IMR-90 (cell line): ENCODE measurements around the gene CD6. TPM values are rescaled to one million over a fixed set of nuclear protein-coding genes. Genes with fewer than 3 reads are reported as not detected.

Source experiments
- ATAC-seq: fragments of 200-7000 bp; cut with Tn5 transposase; 2 replicates; pipeline ENCODE4 v1.9.1; 2020; ENCODE audit warnings: low read depth, mild to moderate bottlenecking, moderate library complexity
- BruUV-seq: library from RNA; stranded (reverse); fragments of 400-500 nt; replicated peaks from 2 replicates; lab custom pipeline; 2021; lab: Mats Ljungman, UMichigan
- CTCF ChIA-PET: fragments of 300-600 bp; formaldehyde crosslinking; extraction: SDS; loops from one replicate; lab custom pipeline; 2021; ENCODE audit warnings: antibody characterized with exemption; lab: Yijun Ruan, JAX
- POLR2A ChIA-PET: fragments of 300-600 bp; sonication (Branson Sonifier 250); formaldehyde crosslinking; loops from one replicate; lab custom pipeline; 2022; ENCODE audit warnings: antibody characterized with exemption; ENCODE audit not compliant: unreplicated experiment; lab: Charles Lee
- DNase-seq: peaks from one replicate; pipeline ENCODE4 v3.0.0; 2013
- H2AFZ ChIP-seq: replicated peaks from 2 replicates; pipeline ENCODE3; 2013; ENCODE audit warnings: low read length, mild to moderate bottlenecking; ENCODE audit not compliant: poor library complexity
- H2AK5ac ChIP-seq: 2 replicates; pipeline ENCODE4 v1.6.1; 2013; ENCODE audit warnings: low read depth, low read length, inconsistent platforms
- H2AK9ac ChIP-seq: replicated peaks from 2 replicates; pipeline ENCODE3; 2013; ENCODE audit warnings: mild to moderate bottlenecking, low read depth, low read length, moderate library complexity; ENCODE audit not compliant: poor library complexity
- H2BK120ac ChIP-seq: 2 replicates; pipeline ENCODE4 v1.6.1; 2013; ENCODE audit warnings: low read depth, low read length, inconsistent platforms
- H2BK15ac ChIP-seq: 3 replicates; pipeline ENCODE4 v1.6.1; 2013; ENCODE audit warnings: low read depth, low read length, inconsistent platforms
- H2BK20ac ChIP-seq: 2 replicates; pipeline ENCODE4 v1.6.1; 2013; ENCODE audit warnings: low read depth, mild to moderate bottlenecking, inconsistent platforms, low read length, moderate library complexity
- H2BK5ac ChIP-seq: 2 replicates; pipeline ENCODE4 v1.6.1; 2013; ENCODE audit warnings: mild to moderate bottlenecking, low read depth, low read length, inconsistent platforms; ENCODE audit not compliant: poor library complexity, severe bottlenecking
- H3K14ac ChIP-seq: replicated peaks from 2 replicates; pipeline ENCODE4 v1.6.1; 2013; ENCODE audit warnings: low read depth, low read length, inconsistent platforms
- H3K18ac ChIP-seq: 2 replicates; pipeline ENCODE4 v1.6.1; 2013; ENCODE audit warnings: low read depth, low read length, control low read depth
- H3K23ac ChIP-seq: 2 replicates; pipeline ENCODE4 v1.6.1; 2013; ENCODE audit warnings: low read depth, low read length, inconsistent platforms
- H3K27ac ChIP-seq: 2 replicates; pipeline ENCODE4 v1.5.1; 2013; ENCODE audit warnings: mild to moderate bottlenecking, control low read depth, low read length; ENCODE audit not compliant: insufficient read depth
- H3K27me3 ChIP-seq: 2 replicates; pipeline ENCODE4 v1.6.1; 2013; ENCODE audit warnings: low read length; ENCODE audit not compliant: control insufficient read depth, insufficient read depth
- H3K36me3 ChIP-seq: 2 replicates; pipeline ENCODE4 v1.6.1; 2013; ENCODE audit warnings: low read length, mixed read lengths; ENCODE audit not compliant: control insufficient read depth, insufficient read depth
- H3K4ac ChIP-seq: 2 replicates; pipeline ENCODE4 v1.6.1; 2013; ENCODE audit warnings: low read depth, low read length, inconsistent platforms
- H3K4me1 ChIP-seq: 2 replicates; pipeline ENCODE4 v1.6.1; 2013; ENCODE audit warnings: low read length, mixed read lengths; ENCODE audit not compliant: control insufficient read depth, insufficient read depth
- H3K4me2 ChIP-seq: 2 replicates; pipeline ENCODE4 v1.6.1; 2013; ENCODE audit warnings: low read depth, mild to moderate bottlenecking, control low read depth, low read length, moderate library complexity
- H3K4me3 ChIP-seq: 2 replicates; pipeline ENCODE4 v1.5.1; 2013; ENCODE audit warnings: low read depth, mild to moderate bottlenecking, control low read depth, low read length, moderate library complexity; ENCODE audit not compliant: insufficient read depth
- H3K56ac ChIP-seq: 2 replicates; pipeline ENCODE4 v1.6.1; 2013; ENCODE audit warnings: low read length, inconsistent platforms; ENCODE audit not compliant: insufficient read depth; ENCODE audit errors: extremely low read depth
- H3K79me1 ChIP-seq, 2 experiments: 2 replicates each; pipeline ENCODE4 v1.6.1; 2013; ENCODE audit warnings: low read length in 2 of 2, inconsistent platforms in 1 of 2, low read depth in 1 of 2
- H3K9ac ChIP-seq: 2 replicates; pipeline ENCODE4 v1.6.1; 2013; ENCODE audit warnings: low read depth, low read length, control low read depth
- H3K9me1 ChIP-seq: 2 replicates; pipeline ENCODE4 v1.6.1; 2013; ENCODE audit warnings: low read length, inconsistent platforms; ENCODE audit not compliant: insufficient read depth
- H3K9me3 ChIP-seq: 2 replicates; pipeline ENCODE4 v1.6.1; 2013; ENCODE audit warnings: low read length; ENCODE audit not compliant: control insufficient read depth, insufficient read depth
- H4K20me1 ChIP-seq: 2 replicates; pipeline ENCODE4 v1.6.1; 2013; ENCODE audit warnings: low read length, inconsistent platforms; ENCODE audit not compliant: insufficient read depth
- H4K5ac ChIP-seq: 2 replicates; pipeline ENCODE4 v1.6.1; 2013; ENCODE audit warnings: mild to moderate bottlenecking, low read depth, low read length, control low read depth
- H4K8ac ChIP-seq, 2 experiments: 2 replicates each; pipeline ENCODE4 v1.6.1; 2013; ENCODE audit warnings: low read depth in 2 of 2, low read length in 2 of 2, control low read depth in 1 of 2, inconsistent platforms in 1 of 2
- H4K91ac ChIP-seq: 2 replicates; pipeline ENCODE4 v1.6.1; 2013; ENCODE audit warnings: low read depth, low read length, inconsistent platforms; ENCODE audit not compliant: insufficient read depth
- ELK1 ChIP-seq: fragments of 150-350 bp; IDR thresholded peaks from 2 replicates; pipeline ENCODE4 v1.6.1; 2016; ENCODE audit warnings: low read depth, mild to moderate bottlenecking, low read length, moderate library complexity, borderline replicate concordance
- MXI1 ChIP-seq: IDR thresholded peaks from 2 replicates; pipeline ENCODE4 v1.6.1; 2012; ENCODE audit warnings: low read depth, mild to moderate bottlenecking, low read length, moderate library complexity, borderline replicate concordance
- RAD21 ChIP-seq: IDR thresholded peaks from 2 replicates; pipeline ENCODE4 v1.6.1; 2012; ENCODE audit warnings: low read length, improper control_type of control experiment
- RFX5 ChIP-seq: IDR thresholded peaks from 2 replicates; pipeline ENCODE4 v1.8.0; 2012; ENCODE audit warnings: low read depth, mild to moderate bottlenecking, low read length, moderate library complexity
- WGBS, 2 experiments: methylation state at CpG; one replicate each; pipeline versions ENCODE4 v1.1.5 to v1.1.7; 2013; ENCODE audit warnings: missing lambda C conversion rate in 2 of 2; ENCODE audit not compliant: insufficient read length in 1 of 2; ENCODE audit errors: extremely low coverage in 2 of 2; 5-methylcytosine and 5-hydroxymethylcytosine counted together
- dilution Hi-C: fragments of 300-500 bp; cut with HindIII; formaldehyde crosslinking; loops from one replicate; pipeline ENCODE4 v1.14.3; 2018; ENCODE audit warnings: low sequenced_read_pairs; ENCODE audit not compliant: unreplicated experiment
- in situ Hi-C: fragments of 300-500 bp; cut with MboI; formaldehyde crosslinking; loops from 3 replicates; pipeline ENCODE4 v1.14.3; 2019; ENCODE audit warnings: low sequenced_read_pairs, inconsistent platforms, mixed read lengths
- intact Hi-C: fragments of 100-400 bp; cut with micrococcal nuclease; formaldehyde crosslinking; loops from 2 replicates; pipeline ENCODE4 v1.10.0; 2022
- polyA plus RNA-seq, 3 experiments: library from polyadenylated mRNA; depleted of rRNA; stranded (reverse); fragments of >200 nt; gene quantifications; 2 replicates each; pipeline ENCODE4 v1.2.3, GENCODE V29; 2012; ENCODE audit warnings: low replicate concordance in 1 of 3
- total RNA-seq: library from RNA; depleted of rRNA; stranded (reverse); fragments of >200 nt; gene quantifications from 2 replicates; pipeline ENCODE4 v1.2.3, GENCODE V29; 2012

Gene CD6
- total and polyA plus RNA-seq, 2 of the 4 experiments (the other 2 are of a cell fraction), result not detected

GRCh38 chr11:61007383-61007955 is 36.0 kb downstream of the CD6 start:
- Histone ChIP-seq H3K4ac (no peak overlapping the region), H4K91ac (no peak overlapping the region), H2BK120ac (no peak overlapping the region), H3K14ac (no peak overlapping the region), H4K20me1 (no peaks in the 10 kb centered on the region), H3K79me1 (no peaks in the 10 kb centered on the region), H2AK9ac (no peak overlapping the region), H3K4me3 (no peak overlapping the region), H3K23ac (no peak overlapping the region), H4K8ac (no peak overlapping the region), H2BK20ac (no peak overlapping the region), H2AK5ac (no peak overlapping the region), H3K18ac (no peak overlapping the region), H2BK15ac (no peak overlapping the region), H3K9ac (no peak overlapping the region), H3K4me1 (no peaks in the 10 kb centered on the region), H2AFZ (no peak overlapping the region), H4K5ac (no peak overlapping the region), H3K36me3 (no peaks in the 10 kb centered on the region), H3K27ac (no peak overlapping the region), H3K56ac (no peak overlapping the region), H3K9me3 (no peaks in the 10 kb centered on the region; the same call in 1 of the 2 replicates), H2BK5ac (no peak overlapping the region), H3K27me3 (peaks cover 75% of the 10 kb centered on the region), H3K4me2 (no peak overlapping the region), H3K9me1 (no peaks in the 10 kb centered on the region)
- in situ Hi-C loops (no loop called here), intact Hi-C loops (no loop called here), dilution Hi-C loops (no loop called here)
- ChIA-PET POLR2A (no interaction called here), CTCF (no interaction called here)
- DNase-seq, result no peak
- BruUV-seq, result no TSS peak
- ATAC-seq, result peak; percentile 24; the same call in 1 of the 2 replicates
- TF ChIP-seq ELK1 (no peak), RFX5 (no peak), MXI1 (no peak), RAD21 (no peak)
- 7% methylated on average over 37 of the region's 52 CpGs; no CpG with 5 or more reads in 1 of the 2 experiments for WGBS, 2 experiments
